ENCODE data around the gene PML. TPM values are rescaled to one million over a fixed set of nuclear protein-coding genes. Genes with fewer than 3 reads are reported as not detected.
A peak's percentile ranks its signal among the peaks of the same experiment; 100 is the strongest.

The PML gene
- total RNA-seq, 1 experiment from 2014 or later: 24.6 TPM

DNA sequence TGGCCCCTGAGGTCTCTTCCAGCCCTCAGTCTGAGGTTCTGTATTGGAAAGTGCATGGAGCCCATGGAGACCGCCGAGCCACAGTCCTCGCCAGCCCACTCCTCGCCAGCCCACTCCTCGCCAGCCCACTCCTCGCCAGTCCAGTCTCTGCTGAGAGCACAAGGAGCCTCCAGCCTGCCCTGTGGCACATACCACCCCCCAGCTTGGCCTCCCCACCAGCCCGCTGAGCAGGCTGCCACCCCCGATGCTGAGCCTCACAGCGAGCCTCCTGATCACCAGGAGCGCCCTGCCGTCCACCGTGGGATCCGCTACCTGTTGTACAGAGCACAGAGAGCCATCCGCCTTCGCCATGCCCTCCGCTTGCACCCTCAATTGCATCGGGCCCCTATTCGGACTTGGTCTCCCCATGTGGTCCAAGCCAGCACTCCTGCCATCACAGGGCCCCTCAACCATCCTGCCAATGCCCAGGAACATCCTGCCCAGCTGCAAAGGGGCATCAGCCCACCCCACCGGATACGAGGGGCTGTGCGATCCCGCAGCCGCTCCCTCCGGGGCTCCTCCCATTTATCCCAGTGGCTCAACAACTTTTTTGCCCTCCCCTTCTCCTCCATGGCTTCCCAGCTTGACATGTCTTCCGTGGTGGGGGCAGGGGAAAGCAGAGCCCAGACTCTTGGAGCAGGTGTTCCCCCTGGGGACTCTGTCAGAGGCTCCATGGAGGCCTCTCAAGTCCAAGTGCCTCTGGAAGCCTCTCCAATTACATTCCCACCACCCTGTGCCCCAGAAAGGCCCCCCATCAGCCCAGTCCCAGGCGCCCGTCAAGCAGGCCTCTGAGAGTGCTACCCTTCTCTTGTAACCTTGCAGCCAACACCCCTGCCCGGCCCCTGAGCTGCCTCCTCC lies 40.9 kb downstream of the PML start:
- no peak overlapping the region for H4K8ac ChIP-seq (replicated peaks; ENCODE audit: insufficient read length, low read depth, low read length)
- no peak overlapping the region for H4K5ac ChIP-seq (ENCODE audit: insufficient read length, low read depth, low read length)
- no peak overlapping the region for H4K91ac ChIP-seq (ENCODE audit: insufficient read length, low read depth, low read length)
- H3K56ac ChIP-seq (ENCODE audit: insufficient read length, low read depth, low read length): no peak overlapping the region
- no peak overlapping the region for H2BK12ac ChIP-seq (ENCODE audit: insufficient read length, low read depth, low read length)
- no peaks in the 10 kb centered on the region for H3K27me3 ChIP-seq (ENCODE audit: insufficient read depth, low read length)
- TF ChIP-seq, protein P1, sequence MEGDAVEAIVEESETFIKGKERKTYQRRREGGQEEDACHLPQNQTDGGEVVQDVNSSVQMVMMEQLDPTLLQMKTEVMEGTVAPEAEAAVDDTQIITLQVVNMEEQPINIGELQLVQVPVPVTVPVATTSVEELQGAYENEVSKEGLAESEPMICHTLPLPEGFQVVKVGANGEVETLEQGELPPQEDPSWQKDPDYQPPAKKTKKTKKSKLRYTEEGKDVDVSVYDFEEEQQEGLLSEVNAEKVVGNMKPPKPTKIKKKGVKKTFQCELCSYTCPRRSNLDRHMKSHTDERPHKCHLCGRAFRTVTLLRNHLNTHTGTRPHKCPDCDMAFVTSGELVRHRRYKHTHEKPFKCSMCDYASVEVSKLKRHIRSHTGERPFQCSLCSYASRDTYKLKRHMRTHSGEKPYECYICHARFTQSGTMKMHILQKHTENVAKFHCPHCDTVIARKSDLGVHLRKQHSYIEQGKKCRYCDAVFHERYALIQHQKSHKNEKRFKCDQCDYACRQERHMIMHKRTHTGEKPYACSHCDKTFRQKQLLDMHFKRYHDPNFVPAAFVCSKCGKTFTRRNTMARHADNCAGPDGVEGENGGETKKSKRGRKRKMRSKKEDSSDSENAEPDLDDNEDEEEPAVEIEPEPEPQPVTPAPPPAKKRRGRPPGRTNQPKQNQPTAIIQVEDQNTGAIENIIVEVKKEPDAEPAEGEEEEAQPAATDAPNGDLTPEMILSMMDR (conservative IDR thresholded peaks at IDR 0.05): no peak
- no peak overlapping the region for H2AFZ ChIP-seq (ENCODE audit: low read length)
- no peak overlapping the region for H3K4ac ChIP-seq (ENCODE audit: low read depth, low read length)
- no peaks in the 10 kb centered on the region for H3K79me1 ChIP-seq (ENCODE audit: insufficient read depth, low read depth, low read length, poor library complexity, severe bottlenecking)
- H3T11ph ChIP-seq (ENCODE audit: low read length): no peak overlapping the region
- H3K14ac ChIP-seq (ENCODE audit: insufficient read depth, low read length): no peak overlapping the region
- H4K20me1 ChIP-seq (ENCODE audit: control insufficient read depth, insufficient read depth, insufficient read length): no peaks in the 10 kb centered on the region
- Mint-ChIP-seq H3K36me3 (ENCODE audit: insufficient read depth in 1 of 3, low read depth in 3 of 3) (peaks cover 6 to 16% (median 13%) of the 10 kb centered on the region in 3 experiments), H3K4me1 (peaks cover 24 to 30% of the 10 kb centered on the region in 2 experiments), H3K27ac (peak overlapping the region in 2 of 3 experiments; percentile 49 to 60; a peak in 2 of 7 replicates), H3K4me3 (no peak overlapping the region), H3K27me3 (ENCODE audit: low read depth) (no peaks in the 10 kb centered on the region; the same call in 1 of the 2 replicates), H3K9me3 (no peaks in the 10 kb centered on the region; a peak in 1 of 5 replicates)
- H2BK120ac ChIP-seq (ENCODE audit: low read depth, low read length, poor library complexity, severe bottlenecking): no peak overlapping the region
- no peak overlapping the region for H2BK5ac ChIP-seq (ENCODE audit: insufficient read length, low read length)
- no peak for DNase-seq
- no peaks in the 10 kb centered on the region for H3K23me2 ChIP-seq (ENCODE audit: insufficient read length, low read depth, low read length, poor library complexity, severe bottlenecking)
- no peak overlapping the region for H2AK5ac ChIP-seq (ENCODE audit: insufficient read length, low read length)
- H3K4me1 ChIP-seq (ENCODE audit: insufficient read depth, low read length): peaks cover 3% of the 10 kb centered on the region; the same call in 1 of the 2 replicates
- H3K23ac ChIP-seq (ENCODE audit: insufficient read length, low read depth, low read length): no peak overlapping the region
- no peak overlapping the region for H3K4me2 ChIP-seq (ENCODE audit: insufficient read depth, insufficient read length, low read length)
- no peak overlapping the region for H3K9ac ChIP-seq (ENCODE audit: extremely low read depth, insufficient read length, low read length)
- H3K9me3 ChIP-seq (ENCODE audit: control insufficient read depth, low read depth, low read length): no peaks in the 10 kb centered on the region
- no peak overlapping the region for H3K27ac ChIP-seq (ENCODE audit: insufficient read length, low read depth, low read length)
- no peaks in the 10 kb centered on the region for H3K79me2 ChIP-seq (ENCODE audit: insufficient read depth, low read length)
- H2BK15ac ChIP-seq (ENCODE audit: low read depth, low read length): no peak overlapping the region
- WGBS (ENCODE audit: extremely low coverage, insufficient read length, low lambda C conversion rate): no CpG with 5 or more reads among the region's 28 CpGs
- H3K18ac ChIP-seq (ENCODE audit: insufficient read length, low read depth, low read length): no peak overlapping the region
- H2BK20ac ChIP-seq (ENCODE audit: low read depth, low read length, poor library complexity, severe bottlenecking): no peak overlapping the region

Measured in H9 (cell line).